Stimulated activated memory B cell treated with anti-CD40 and anti-IgM and Interleukin-4, amounts not matched to agents 10 μg/mL and 1 μg/mL and 100 μg/mL, for 72 hours (primary cell): ENCODE measurements around the gene EXOC6.
"Not testable (repeated sequence)": the region's sequence is repeated elsewhere in the genome, so short reads cannot be mapped to it uniquely, and the experiment has no call there.

Experiments used
- ATAC-seq: fragments of 150-1000 bp; cut with Tn5 transposase; 2 replicates; pipeline ENCODE4 v1.10.0; 2021
- H3K27ac Mint-ChIP-seq: one replicate; pipeline ENCODE4 v1.8.0; 2022; ENCODE audit warnings: mild to moderate bottlenecking, mixed read lengths
- H3K27me3 Mint-ChIP-seq: one replicate; pipeline ENCODE4 v1.8.0; 2022; ENCODE audit warnings: mixed read lengths
- H3K36me3 Mint-ChIP-seq: one replicate; pipeline ENCODE4 v1.8.0; 2022; ENCODE audit warnings: mixed read lengths
- H3K4me1 Mint-ChIP-seq: one replicate; pipeline ENCODE4 v1.8.0; 2022; ENCODE audit warnings: mixed read lengths
- H3K4me3 Mint-ChIP-seq: one replicate; pipeline ENCODE4 v1.8.0; 2022; ENCODE audit warnings: mild to moderate bottlenecking, moderate library complexity, mixed read lengths
- H3K9me3 Mint-ChIP-seq: one replicate; pipeline ENCODE4 v1.8.0; 2022; ENCODE audit warnings: mixed read lengths

Gene EXOC6

GRCh38 chr10:92891885-92892690 is 43.8 kb downstream of the EXOC6 start:
- Mint-ChIP-seq H3K4me1 (peaks cover 9% of the 10 kb centered on the region), H3K27ac (no peak overlapping the region), H3K36me3 (peaks cover 11% of the 10 kb centered on the region), H3K4me3 (no peak overlapping the region), H3K27me3 (no peaks in the 10 kb centered on the region), H3K9me3 (no peaks in the 10 kb centered on the region)
- no peak for ATAC-seq

DNA sequence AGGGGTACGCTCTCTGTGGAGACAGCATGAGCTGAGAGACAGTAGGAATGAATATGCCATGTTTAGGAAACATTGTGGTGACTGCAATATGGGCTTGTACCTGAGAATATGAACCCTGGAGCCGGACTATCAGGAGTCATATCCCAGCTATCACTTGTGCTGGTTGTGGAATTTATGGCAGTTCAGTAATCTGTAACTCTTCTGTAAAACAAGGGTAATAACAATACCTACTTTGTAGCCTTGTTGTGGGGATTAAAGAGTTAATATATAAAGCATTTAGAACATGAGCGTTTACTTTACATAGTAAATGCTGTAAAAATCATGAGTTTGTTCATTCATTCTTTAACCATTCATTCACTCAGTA is 44.4 kb downstream of the EXOC6 start:
- no peaks in the 10 kb centered on the region for H3K9me3 Mint-ChIP-seq
- no peaks in the 10 kb centered on the region for H3K27me3 Mint-ChIP-seq

GRCh38 chr10:92894081-92894655 is 45.8 kb downstream of the EXOC6 start:
- ATAC-seq = no peak
- no peaks in the 10 kb centered on the region for H3K9me3 Mint-ChIP-seq
- H3K27ac Mint-ChIP-seq = no peak overlapping the region
- H3K27me3 Mint-ChIP-seq = no peaks in the 10 kb centered on the region
- H3K36me3 Mint-ChIP-seq = peaks cover 20% of the 10 kb centered on the region
- H3K4me3 Mint-ChIP-seq = no peak overlapping the region
- peaks cover 9% of the 10 kb centered on the region for H3K4me1 Mint-ChIP-seq

More for the DNA sequence above, 44.4 kb downstream of the EXOC6 start:
- ATAC-seq = no peak
- Mint-ChIP-seq H3K4me1 (peaks cover 9% of the 10 kb centered on the region), H3K4me3 (no peak overlapping the region), H3K36me3 (peaks cover 16% of the 10 kb centered on the region), H3K27ac (no peak overlapping the region)

DNA sequence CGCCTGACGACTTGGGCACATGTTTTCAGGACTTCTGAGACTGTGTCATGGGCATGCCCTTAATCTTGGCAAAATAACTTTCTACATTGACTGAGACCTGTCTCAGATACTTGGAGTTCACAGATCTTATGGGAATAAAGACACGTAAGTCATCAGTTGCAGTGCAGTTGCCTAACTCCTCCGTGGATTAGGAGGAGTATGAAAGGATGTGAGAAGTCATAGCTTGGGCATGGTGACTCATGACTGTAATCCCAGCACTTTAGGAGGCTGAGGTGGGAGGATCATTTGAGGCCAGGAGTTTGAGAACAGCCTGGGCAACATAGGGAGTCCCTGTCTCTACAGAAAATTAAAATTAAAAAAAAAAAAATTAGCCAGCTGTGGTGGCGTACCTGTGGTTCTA is 49.6 kb downstream of the EXOC6 start:
- Mint-ChIP-seq H3K36me3 (peaks cover 37% of the 10 kb centered on the region), H3K27ac (no peak overlapping the region), H3K4me3 (no peak overlapping the region), H3K4me1 (peaks cover 22% of the 10 kb centered on the region), H3K9me3 (no peaks in the 10 kb centered on the region), H3K27me3 (no peaks in the 10 kb centered on the region)
- ATAC-seq = no peak

DNA sequence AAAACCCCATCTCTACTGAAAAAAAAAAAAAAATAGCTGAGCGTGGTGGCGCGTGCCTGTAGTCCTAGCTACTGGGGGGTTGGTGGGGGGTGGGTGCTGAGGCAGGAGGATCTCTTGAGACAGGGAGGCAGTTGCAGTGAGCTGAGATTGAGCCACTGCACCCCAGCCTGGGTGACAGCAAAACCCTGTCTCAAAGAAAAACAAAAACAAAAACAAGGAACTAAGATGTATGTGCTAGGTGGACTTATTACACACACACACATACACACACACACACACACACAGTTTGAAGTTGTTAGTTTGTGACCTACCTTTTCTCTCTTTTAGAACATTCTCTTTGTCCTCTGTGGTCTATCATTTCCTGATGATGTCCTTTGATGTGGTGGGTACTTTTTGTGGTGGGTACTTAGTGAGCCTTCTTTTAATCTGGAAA is 53.5 kb downstream of the EXOC6 start:
- H3K36me3 Mint-ChIP-seq = peaks cover 57% of the 10 kb centered on the region
- peak overlapping the region; percentile 46 for H3K27ac Mint-ChIP-seq
- no peak overlapping the region for H3K4me3 Mint-ChIP-seq
- H3K9me3 Mint-ChIP-seq = no peaks in the 10 kb centered on the region
- no peaks in the 10 kb centered on the region for H3K27me3 Mint-ChIP-seq
- no peak for ATAC-seq
- peaks cover 14% of the 10 kb centered on the region for H3K4me1 Mint-ChIP-seq

GRCh38 chr10:92903633-92904032 is 55.3 kb downstream of the EXOC6 start:
- Mint-ChIP-seq H3K9me3 (no peaks in the 10 kb centered on the region), H3K27me3 (no peaks in the 10 kb centered on the region), H3K36me3 (peaks cover 54% of the 10 kb centered on the region), H3K27ac (no peak overlapping the region), H3K4me1 (peaks cover 14% of the 10 kb centered on the region), H3K4me3 (no peak overlapping the region)
- ATAC-seq = no peak

GRCh38 chr10:92907280-92907679 is 59.0 kb downstream of the EXOC6 start:
- peaks cover 5% of the 10 kb centered on the region for H3K4me1 Mint-ChIP-seq
- H3K4me3 Mint-ChIP-seq = no peak overlapping the region
- peaks cover 50% of the 10 kb centered on the region for H3K36me3 Mint-ChIP-seq
- H3K27ac Mint-ChIP-seq = no peak overlapping the region
- no peaks in the 10 kb centered on the region for H3K9me3 Mint-ChIP-seq
- ATAC-seq = no peak
- H3K27me3 Mint-ChIP-seq = no peaks in the 10 kb centered on the region

- H3K27ac Mint-ChIP-seq, ATAC-seq, H3K4me1 Mint-ChIP-seq, H3K9me3 Mint-ChIP-seq, H3K27me3 Mint-ChIP-seq, H3K4me3 Mint-ChIP-seq: not testable (repeated sequence)
- peaks cover 14% of the 10 kb centered on the region for H3K36me3 Mint-ChIP-seq
Measured at GRCh38 chr10:92912631-92913030, 64.3 kb downstream of the EXOC6 start.

DNA sequence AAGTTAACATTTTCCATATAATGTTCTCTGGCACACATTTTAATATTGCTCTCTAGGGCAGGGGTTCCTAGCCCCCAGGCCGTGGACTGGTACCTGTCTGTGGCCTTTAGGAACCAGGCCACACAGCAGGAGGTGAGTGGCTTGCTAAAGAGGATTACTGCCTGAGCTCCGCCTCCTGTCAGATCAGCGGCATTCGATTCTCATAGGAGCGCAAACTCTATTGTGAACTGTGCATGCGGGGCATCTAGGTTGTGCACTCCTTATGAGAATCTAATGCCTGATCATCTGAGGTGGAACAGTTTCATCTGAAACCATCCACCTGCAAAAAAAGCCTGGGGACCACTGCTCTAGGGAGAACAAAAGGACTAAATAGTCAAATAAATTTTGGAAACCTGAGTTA is 65.7 kb downstream of the EXOC6 start:
- no peaks in the 10 kb centered on the region for H3K4me1 Mint-ChIP-seq
- peaks cover 16% of the 10 kb centered on the region for H3K36me3 Mint-ChIP-seq
- H3K9me3 Mint-ChIP-seq = no peaks in the 10 kb centered on the region
- no peak for ATAC-seq
- H3K4me3 Mint-ChIP-seq = no peak overlapping the region
- no peaks in the 10 kb centered on the region for H3K27me3 Mint-ChIP-seq
- H3K27ac Mint-ChIP-seq = no peak overlapping the region

DNA sequence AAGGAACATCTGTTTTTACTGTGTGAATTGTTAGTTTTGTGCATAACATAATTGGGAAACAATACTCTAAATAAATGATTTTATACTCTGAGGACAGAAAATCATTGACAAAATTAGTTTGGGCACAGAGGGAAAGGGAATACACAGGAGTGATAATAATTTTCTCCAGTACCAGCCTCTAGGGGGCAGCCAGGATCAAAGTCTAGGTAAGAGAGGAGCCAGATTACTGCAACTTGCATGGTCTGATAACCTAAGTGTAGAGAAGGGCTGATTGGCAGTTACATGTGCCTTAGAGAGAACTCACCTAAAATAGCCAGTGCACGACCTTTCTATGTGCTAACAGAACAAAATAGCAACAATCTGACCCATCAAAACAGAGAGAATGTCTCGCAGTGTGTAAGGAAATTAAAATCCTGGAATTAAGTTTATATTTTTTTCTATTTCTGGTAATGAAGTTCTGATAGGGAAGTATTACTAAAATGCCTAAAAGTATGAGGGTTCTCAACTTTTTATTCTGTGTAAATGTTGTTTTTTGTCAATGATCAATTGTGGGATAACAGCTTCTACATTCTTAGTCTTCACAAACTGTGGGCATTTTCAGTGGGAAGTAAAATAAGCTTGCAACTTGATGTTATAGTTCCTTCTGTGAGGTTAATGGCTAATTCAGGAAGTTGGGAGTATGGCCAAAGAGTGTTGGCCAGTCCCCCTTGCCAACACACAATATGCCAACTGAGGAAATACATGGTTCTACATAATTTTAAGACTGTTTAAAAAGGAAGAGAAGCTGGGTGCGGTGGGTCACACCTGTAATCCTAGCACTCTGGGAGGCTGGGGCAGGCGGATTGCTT is 66.4 kb downstream of the EXOC6 start:
- Mint-ChIP-seq H3K27ac (no peak overlapping the region), H3K36me3 (peaks cover 20% of the 10 kb centered on the region), H3K4me3 (no peak overlapping the region), H3K9me3 (no peaks in the 10 kb centered on the region), H3K4me1 (no peaks in the 10 kb centered on the region), H3K27me3 (no peaks in the 10 kb centered on the region)
- ATAC-seq = peak; percentile 58

GRCh38 chr10:92915892-92916291 is 67.6 kb downstream of the EXOC6 start:
- Mint-ChIP-seq H3K27me3 (no peaks in the 10 kb centered on the region), H3K4me1 (no peaks in the 10 kb centered on the region), H3K4me3 (no peak overlapping the region), H3K9me3 (peaks cover 1% of the 10 kb centered on the region), H3K36me3 (peaks cover 26% of the 10 kb centered on the region), H3K27ac (no peak overlapping the region)
- ATAC-seq = no peak

GRCh38 chr10:92916433-92916832 is 68.1 kb downstream of the EXOC6 start:
- Mint-ChIP-seq H3K27ac (no peak overlapping the region), H3K36me3 (peaks cover 30% of the 10 kb centered on the region), H3K9me3 (peaks cover 3% of the 10 kb centered on the region), H3K4me1 (no peaks in the 10 kb centered on the region), H3K27me3 (no peaks in the 10 kb centered on the region), H3K4me3 (no peak overlapping the region)
- no peak for ATAC-seq

DNA sequence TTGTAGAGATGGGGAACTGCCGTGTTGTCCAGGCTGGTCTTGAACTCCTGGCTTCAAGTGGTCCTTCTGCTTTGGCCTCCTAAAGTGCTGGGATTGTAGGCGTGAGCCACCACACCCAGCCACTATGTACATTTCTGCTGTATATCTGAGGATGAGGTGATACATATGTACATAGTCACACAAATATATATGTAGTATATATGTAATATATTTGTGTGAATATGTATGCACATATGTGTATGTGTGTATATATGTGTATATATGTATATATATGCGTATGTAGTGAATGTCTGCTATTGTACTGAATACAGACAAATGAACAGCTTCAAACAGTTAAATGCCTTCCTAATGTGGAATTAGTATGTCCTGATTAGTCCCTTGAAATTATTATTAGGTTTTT is 70.3 kb downstream of the EXOC6 start:
- H3K4me1 Mint-ChIP-seq = no peaks in the 10 kb centered on the region

GRCh38 chr10:92920866-92921265 is 72.5 kb downstream of the EXOC6 start:
- Mint-ChIP-seq H3K9me3 (peaks cover 3% of the 10 kb centered on the region), H3K36me3 (peaks cover 33% of the 10 kb centered on the region), H3K27me3 (no peaks in the 10 kb centered on the region), H3K4me1 (no peaks in the 10 kb centered on the region), H3K27ac (no peak overlapping the region), H3K4me3 (no peak overlapping the region)
- ATAC-seq = no peak

More for the DNA sequence above, 70.3 kb downstream of the EXOC6 start:
- peaks cover 41% of the 10 kb centered on the region for H3K36me3 Mint-ChIP-seq
- H3K27ac Mint-ChIP-seq = no peak overlapping the region
- H3K4me3 Mint-ChIP-seq = no peak overlapping the region
- H3K9me3 Mint-ChIP-seq = peaks cover 3% of the 10 kb centered on the region
- H3K27me3 Mint-ChIP-seq = no peaks in the 10 kb centered on the region
- no peak for ATAC-seq

DNA sequence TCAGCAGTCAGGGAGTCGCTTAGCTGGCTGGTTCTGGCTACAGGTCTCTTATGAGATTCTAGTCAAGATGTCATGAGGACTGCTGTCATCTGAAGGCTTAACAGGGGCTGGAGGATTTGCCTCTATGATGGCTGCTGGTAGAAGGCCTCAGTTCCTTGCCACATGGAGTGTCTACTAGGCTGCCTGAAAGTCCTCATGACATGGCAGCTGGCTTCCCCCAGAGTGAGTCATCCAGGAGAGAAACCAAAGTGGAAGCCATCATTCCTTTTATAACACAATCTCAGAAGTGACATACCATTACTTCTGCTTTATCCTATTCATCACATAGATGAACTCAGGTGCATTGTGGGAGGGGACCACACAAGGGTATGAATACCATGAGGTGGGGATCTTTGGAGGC is 75.1 kb downstream of the EXOC6 start:
- Mint-ChIP-seq H3K27ac (no peak overlapping the region), H3K36me3 (peaks cover 43% of the 10 kb centered on the region), H3K4me3 (no peak overlapping the region), H3K9me3 (peaks cover 3% of the 10 kb centered on the region), H3K4me1 (no peaks in the 10 kb centered on the region), H3K27me3 (no peaks in the 10 kb centered on the region)
- no peak for ATAC-seq
